ENCODE data around the gene GYPB. TPM values are rescaled to one million over a fixed set of nuclear protein-coding genes. Genes with fewer than 3 reads are reported as not detected.
A peak's percentile ranks its signal among the peaks of the same experiment; 100 is the strongest.
"Not testable (repeated sequence)": the region's sequence is repeated elsewhere in the genome, so short reads cannot be mapped to it uniquely, and the experiment has no call there.

Gene GYPB
- total RNA-seq, 1 donor from 2014 or later: not detected

DNA sequence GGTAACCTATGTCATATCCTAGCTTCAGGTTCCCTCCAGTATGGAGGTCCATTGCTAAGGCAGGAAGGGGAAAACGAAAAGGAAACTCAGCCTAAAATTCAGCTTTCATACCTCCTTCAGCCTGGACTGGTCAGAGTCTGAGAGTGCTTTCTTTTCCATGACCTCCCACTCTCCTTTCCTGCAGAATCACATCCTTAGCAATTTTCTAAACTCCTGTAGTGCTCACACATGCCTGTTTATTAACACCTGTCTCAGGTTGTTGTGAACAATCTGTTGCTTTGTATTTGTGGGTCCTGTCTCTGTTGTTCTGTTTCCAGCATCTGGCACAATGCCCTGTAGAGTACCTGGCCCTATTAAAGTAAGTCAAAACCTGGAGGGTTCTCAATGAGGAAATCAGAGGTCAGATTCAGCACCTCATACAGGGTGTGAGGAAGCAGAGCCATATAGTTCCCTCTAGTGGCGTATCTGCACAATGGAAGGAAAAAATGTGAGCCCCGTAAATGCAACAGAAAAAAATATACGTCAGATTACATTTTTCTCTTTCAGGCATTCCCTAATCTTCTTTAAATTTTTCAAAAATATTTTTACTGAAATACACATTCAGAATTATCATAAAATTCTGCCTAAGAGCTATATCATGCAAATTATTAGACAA, 2.3 kb upstream of the GYPB start:
- TF ChIP-seq, protein P1, sequence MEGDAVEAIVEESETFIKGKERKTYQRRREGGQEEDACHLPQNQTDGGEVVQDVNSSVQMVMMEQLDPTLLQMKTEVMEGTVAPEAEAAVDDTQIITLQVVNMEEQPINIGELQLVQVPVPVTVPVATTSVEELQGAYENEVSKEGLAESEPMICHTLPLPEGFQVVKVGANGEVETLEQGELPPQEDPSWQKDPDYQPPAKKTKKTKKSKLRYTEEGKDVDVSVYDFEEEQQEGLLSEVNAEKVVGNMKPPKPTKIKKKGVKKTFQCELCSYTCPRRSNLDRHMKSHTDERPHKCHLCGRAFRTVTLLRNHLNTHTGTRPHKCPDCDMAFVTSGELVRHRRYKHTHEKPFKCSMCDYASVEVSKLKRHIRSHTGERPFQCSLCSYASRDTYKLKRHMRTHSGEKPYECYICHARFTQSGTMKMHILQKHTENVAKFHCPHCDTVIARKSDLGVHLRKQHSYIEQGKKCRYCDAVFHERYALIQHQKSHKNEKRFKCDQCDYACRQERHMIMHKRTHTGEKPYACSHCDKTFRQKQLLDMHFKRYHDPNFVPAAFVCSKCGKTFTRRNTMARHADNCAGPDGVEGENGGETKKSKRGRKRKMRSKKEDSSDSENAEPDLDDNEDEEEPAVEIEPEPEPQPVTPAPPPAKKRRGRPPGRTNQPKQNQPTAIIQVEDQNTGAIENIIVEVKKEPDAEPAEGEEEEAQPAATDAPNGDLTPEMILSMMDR (conservative IDR thresholded peaks at IDR 0.05; ENCODE audit: low read depth, low read length): peak; percentile 69
- DNase-seq (ENCODE audit: low read depth); H3K4me3 ChIP-seq (ENCODE audit: low read depth, low read length): not testable (repeated sequence)

DNA sequence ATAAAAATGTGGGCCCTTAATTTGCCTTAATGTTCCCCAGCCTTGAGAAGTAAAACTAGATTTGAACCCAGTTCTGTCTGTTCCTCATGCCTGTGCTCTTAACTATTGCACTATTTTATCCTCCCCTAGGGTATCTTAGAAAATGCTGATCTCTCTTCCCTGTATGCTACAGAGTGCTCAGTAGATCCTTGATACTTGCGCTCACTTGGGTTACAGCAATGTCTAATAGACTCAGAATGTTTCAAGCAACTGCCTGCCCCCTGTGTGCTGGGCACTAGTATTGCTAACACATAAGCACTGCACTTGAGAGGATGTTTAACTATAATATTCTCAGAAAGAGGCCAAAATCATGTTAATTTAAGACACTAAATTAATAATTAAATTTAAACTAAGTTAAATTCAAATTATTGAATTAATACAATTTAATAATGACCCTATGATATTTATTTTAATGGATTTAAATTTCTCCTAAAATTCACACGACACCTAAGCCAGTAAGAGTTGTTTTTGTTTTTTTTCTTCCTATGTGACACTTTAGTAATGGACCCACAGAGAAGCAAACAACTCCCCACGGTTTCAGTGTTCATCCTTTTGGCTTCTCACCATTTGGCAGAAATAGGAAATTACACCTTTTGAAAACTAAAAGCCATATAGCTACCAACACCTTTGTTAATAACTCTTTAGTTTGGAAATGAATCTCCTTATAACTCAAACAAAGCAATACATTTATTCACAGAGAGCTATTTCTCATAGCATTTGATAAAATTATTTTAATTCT, 768 bp downstream of the GYPB start:
- DNase-seq (ENCODE audit: low read depth); H3K4me3 ChIP-seq (ENCODE audit: low read depth, low read length): not testable (repeated sequence)

DNA sequence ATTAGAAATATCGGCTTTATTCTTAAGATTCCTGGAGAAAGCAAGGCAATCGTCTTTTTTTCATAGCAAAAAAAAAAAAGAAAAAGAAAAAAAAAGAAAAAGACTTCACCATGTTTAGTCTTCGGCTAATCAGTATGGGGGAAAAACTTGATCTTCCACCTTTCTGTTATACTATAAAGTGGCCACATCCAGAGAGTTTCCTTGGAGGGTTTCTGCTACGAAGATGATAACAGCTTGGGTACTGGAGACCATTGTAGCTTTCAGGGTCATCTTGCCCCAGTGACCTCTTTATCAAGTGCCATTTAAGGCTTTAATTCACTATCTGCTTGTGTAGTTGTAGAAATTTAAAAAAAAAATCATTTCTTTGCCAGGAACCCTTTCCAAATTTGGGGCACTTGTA, 1.9 kb downstream of the GYPB start:
- not testable (repeated sequence) for H3K4me3 ChIP-seq (ENCODE audit: low read depth, low read length); DNase-seq (ENCODE audit: low read depth)

DNA sequence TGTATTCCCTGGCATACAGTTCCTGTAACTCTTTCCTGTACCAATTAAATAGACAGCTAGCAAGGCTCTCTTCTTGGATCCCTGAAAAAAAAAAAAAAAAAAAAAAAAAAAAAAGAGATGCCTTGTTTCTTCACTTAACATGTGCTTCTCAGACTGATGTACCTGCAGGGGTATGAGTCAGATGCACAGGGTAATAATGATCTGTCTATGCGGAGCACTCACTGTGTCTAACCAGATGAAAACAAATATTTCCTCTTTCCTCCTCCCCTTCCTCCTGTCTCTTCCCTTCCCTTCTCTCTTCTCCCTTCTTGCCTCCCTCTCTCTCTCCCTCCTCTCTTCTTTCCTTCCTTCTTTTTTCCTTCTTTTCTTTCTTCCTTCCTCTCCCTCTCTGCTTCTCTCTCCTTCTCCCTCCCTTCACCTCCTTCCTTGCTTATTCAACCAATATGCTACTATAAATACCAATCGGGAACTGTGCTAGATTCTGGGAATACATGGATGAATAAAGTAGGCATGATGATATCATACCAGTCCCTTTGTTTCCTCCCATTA, 3.0 kb downstream of the GYPB start:
- H3K4me3 ChIP-seq (ENCODE audit: low read depth, low read length); DNase-seq (ENCODE audit: low read depth): not testable (repeated sequence)

DNA sequence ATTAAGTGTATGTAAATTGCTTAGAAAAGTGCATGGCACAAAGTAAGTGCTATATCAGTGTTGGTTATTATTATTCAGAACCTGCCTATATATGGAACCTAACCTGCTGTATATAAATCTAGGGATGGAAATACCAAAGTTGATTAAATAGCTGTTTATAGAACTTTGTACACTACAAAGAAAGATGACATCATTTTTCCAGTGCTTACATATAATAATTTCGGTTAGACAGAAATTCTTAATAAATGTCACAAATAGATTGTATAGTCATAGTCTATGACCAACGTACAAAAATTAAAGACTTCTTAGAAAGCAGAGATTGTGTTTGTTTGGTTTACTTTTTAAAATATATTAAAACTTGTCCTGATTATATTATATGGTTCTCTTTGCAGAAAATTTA, 4.4 kb downstream of the GYPB start:
- TF ChIP-seq, protein P1 (conservative IDR thresholded peaks at IDR 0.05; ENCODE audit: low read depth, low read length): no peak

DNA sequence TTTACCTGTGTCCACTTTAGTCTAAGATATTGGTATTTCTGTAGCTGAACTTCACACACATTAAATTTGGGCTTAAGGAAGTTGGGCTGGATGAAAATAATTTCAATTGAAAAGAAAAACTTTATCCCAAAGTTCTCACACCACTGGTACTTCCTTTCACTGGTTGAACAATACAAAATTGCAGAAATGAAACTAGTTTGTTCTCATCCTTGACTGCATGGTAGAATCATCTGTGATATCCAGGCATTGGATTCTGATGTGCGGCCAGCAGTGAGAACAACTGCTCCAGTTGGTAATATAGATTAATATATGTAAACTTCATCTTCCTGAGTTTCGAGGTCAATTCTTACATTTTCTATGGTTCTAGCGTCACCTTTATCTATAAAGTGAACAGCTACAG, 10.6 kb downstream of the GYPB start:
- not testable (repeated sequence) for H3K4me3 ChIP-seq (ENCODE audit: low read depth, low read length); DNase-seq (ENCODE audit: low read depth)

More for the DNA sequence above, 4.4 kb downstream of the GYPB start:
- no peak overlapping the region for H3K4me3 ChIP-seq (ENCODE audit: low read depth, low read length)
- DNase-seq (ENCODE audit: low read depth): no peak

DNA sequence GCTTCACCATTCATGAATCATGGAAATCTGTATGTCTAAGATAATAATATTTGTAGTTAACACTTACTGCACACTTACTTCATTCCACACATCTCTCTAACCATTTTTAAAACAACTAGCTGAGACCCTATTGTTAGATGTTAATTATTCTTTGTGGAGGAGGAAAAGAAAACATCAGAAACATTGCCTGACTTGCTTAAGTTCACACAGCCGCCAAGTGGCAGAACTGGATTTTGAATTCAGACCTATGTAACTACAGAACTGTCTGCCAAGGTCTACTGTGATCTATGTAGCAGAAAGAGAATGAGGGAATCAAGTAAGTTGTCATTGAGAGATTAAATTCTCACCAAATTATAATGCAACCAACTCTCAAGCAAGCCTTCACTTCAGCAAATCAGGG, 11.2 kb downstream of the GYPB start:
- not testable (repeated sequence) for H3K4me3 ChIP-seq (ENCODE audit: low read depth, low read length); DNase-seq (ENCODE audit: low read depth)

DNA sequence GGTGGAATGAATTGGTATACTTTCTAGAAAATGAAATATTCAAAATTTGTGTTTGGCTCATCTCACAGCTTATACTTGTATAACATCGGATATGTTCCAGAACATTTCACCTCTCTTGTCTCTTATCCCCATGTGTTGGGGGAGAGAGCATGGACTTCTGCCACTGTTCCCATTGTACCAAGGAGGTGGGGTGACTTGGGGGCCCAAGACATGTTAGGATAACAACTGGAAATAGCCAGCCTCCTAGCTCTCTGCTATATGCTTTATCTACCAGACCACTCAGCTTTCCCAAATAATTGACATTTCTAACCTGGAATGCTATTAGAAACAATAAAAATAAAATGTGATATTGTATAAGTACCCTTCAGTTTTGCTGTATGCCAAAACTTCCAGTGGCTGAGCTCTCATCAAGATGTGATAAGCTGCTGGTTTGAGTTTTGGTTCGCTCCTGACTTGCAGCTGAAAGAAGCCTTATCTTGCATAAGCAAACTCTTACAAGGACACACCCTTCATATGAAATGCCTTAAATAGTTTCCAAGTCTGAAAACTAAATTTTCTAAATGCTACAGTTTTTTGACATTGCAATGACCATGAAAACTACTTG, 12.9 kb downstream of the GYPB start:
- DNase-seq (ENCODE audit: low read depth); H3K4me3 ChIP-seq (ENCODE audit: low read depth, low read length): not testable (repeated sequence)

DNA sequence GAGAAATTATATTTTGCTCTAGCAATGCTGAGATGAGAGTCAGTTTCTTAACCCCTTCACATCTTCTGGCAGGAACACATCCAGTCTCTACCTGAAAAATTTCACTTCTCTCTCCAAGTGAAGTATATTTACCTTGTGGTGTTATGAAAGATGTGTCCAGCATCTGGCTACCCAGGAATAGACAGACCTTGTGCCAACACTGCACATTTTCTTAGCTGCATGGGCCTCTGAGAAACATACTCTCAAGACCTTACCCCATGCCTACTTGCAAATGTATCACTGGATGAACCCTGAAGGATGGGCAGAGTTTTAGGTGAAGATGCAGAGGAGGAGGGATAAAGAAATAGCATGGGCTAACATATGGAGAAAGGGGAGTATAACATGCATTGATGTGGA, 13.6 kb downstream of the GYPB start:
- DNase-seq (ENCODE audit: low read depth); H3K4me3 ChIP-seq (ENCODE audit: low read depth, low read length): not testable (repeated sequence)

DNA sequence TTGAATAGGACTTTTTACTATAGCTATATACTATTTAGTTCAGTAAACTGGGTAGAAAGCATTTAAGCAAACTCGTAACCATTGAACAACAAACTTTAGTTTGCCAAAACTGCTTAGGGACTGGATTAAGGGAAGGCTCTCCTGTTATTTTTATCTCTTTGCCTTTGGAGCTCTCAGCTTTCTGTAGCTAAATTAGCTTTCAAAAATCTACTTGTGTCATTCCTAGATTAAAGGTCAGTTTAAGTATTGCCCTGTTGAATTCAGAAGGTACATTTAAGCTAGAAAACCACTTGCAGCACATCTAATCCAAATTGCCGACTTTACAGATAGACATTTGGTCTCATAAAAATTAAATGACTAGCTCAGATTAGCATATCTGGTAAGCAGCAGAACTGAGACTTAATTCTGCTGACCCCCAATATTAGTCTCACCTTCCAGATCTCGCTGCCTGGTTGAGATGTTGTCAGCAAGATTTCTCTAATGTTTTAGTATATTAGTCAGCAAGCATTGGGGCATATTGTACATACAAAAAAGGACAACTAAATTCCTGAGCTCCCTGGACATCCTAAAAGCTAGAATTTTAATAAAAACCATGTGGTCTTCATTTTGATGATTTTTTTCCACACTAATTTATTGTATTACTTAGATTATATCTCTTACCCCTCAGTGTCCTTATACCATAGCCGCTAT, 14.2 kb downstream of the GYPB start:
- not testable (repeated sequence) for DNase-seq (ENCODE audit: low read depth); H3K4me3 ChIP-seq (ENCODE audit: low read depth, low read length)

DNA sequence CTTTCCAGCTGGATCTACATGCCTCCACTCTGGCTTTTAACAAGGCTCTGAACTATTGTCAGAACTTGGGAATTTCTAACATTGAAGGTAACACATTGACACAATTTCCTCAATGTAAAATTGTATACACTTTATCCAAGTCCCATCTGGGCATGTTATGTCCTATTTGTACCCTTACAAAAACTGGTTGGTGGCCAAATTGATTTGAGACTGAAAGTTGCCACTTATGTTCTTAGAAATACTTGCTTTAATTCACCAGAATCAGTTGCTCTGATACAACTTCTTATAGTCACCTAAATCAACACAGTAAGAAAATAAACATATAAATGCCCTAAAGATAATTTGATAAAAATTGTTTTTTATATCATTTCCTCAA, 15.3 kb downstream of the GYPB start:
- not testable (repeated sequence) for DNase-seq (ENCODE audit: low read depth); H3K4me3 ChIP-seq (ENCODE audit: low read depth, low read length)

DNA sequence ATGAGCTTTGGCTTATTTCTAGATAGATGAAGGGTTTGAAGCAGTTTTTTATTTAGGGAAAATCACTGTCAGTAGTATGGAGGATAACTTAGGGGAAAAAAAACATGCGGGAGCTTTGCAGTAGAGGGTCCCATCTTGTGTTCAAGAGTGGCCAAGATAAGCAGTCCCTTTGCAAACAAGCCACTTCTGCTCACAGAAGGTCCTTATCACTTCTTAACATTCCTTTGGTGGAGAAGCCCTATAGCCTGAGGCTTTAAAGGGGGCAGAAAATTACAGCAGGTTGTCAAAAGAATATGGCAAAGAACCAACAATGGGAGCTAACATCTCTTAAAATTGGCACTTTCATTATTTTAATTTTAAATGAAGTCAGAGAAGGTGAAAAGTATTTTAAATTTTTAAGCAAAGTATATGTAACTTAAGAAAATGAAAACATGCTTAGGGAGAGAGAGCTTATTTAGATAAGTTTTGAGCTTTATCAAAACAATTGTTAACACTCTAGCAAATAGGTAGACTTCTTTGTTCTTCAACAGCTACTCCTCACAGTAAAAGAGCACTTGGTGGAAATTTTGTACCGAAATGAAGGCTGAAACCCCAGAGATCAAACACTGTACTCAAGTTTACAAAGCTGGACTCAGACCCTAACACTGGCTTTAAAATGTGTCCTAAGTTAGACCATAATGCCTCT, 15.8 kb downstream of the GYPB start:
- H3K4me3 ChIP-seq (ENCODE audit: low read depth, low read length); DNase-seq (ENCODE audit: low read depth): not testable (repeated sequence)

DNA sequence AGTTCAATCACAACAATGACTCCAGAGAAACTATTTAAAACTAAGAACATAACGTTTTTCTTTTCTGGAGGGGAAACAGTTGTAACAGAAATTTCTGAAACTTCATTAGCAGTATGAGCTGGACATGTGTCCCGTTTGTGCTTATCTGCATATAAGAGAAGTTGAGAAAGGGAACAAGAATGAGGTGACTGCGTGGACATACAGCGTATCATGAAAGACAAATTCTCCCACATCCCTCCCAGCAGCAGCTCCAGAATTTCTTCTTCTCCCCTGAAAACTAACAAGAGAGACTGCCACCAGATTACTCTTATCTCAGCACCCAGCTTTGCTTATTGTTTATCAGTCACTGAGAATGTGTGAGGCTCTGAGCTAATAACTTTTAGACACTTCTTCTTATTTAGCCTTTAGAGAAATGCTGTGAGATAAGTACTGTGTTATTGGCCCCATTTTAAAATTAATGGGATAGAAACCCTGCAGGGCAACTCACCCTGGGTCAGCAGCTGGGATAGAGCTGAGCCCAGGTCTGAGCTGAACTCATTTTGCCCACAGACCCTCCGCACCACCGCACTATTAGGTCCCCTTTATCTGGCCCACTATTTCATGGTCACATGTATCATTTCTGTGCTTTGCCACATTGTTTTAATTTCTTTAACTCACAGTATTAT, 18.7 kb downstream of the GYPB start:
- not testable (repeated sequence) for H3K4me3 ChIP-seq (ENCODE audit: low read depth, low read length); DNase-seq (ENCODE audit: low read depth)

DNA sequence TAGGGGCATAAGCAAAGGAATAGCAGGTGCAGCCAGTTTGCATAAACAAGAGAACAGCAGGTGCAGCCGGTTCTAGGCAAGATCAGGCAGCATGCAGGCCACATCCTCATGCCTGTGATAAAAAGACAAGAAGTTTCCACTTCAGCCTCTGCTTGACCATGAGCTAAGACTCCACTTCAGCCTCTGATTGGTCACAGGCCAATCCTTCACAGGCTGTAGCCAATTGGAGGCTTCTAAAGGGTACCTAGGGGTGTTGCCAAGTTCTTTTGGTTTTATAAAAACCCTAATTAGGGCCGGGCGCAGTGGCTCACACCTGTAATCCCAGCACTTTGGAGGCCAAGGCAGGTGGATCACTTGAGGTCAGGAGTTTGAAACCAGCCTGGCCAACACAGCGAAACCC, 23.0 kb downstream of the GYPB start:
- DNase-seq (ENCODE audit: low read depth); H3K4me3 ChIP-seq (ENCODE audit: low read depth, low read length): not testable (repeated sequence)

DNA sequence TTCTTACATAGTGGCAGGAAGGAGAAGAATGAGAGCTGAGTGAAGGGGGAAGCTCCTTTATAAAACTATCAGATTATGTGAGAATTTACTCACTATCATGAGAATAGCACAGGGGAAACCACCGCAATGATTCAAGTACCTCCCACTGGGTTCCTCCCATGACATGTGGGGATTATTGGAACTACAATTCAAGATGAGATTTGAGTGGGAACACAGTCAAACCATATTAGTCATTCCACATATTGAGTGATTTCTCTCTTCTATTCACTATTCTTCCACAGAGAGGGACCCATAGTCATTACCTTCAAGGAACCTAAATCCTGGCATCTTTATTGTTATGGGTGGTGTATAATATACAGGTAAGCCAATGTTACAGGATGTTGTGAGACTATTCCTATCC, 27.4 kb downstream of the GYPB start:
- H3K4me3 ChIP-seq (ENCODE audit: low read depth, low read length); DNase-seq (ENCODE audit: low read depth): not testable (repeated sequence)

All from epithelial cell of proximal tubule (primary cell).